HEK293 (cell line): ENCODE measurements around the gene CHST8.

Experiments
- FEZF1 ChIP-seq: fragments of 450-650 bp; formaldehyde crosslinking; IDR thresholded peaks from 2 replicates; pipeline ENCODE4 v1.5.1; 2016; ENCODE audit warnings: missing biosample characterization, missing genetic modification characterization
- GLI4 ChIP-seq: fragments of 450-650 bp; formaldehyde crosslinking; IDR thresholded peaks from 2 replicates; pipeline ENCODE4 v1.5.1; 2016; ENCODE audit warnings: missing biosample characterization, missing genetic modification characterization
- GLIS1 ChIP-seq: fragments of 450-650 bp; formaldehyde crosslinking; IDR thresholded peaks from 2 replicates; pipeline ENCODE4 v1.5.1; 2016; ENCODE audit warnings: missing biosample characterization, missing genetic modification characterization
- KLF10 ChIP-seq: fragments of 450-650 bp; IDR thresholded peaks from 2 replicates; pipeline ENCODE4 v1.5.1; 2018; ENCODE audit warnings: missing biosample characterization, mild to moderate bottlenecking, missing genetic modification characterization
- SCRT2 ChIP-seq: fragments of 450-650 bp; formaldehyde crosslinking; IDR thresholded peaks from 2 replicates; pipeline ENCODE4 v1.5.1; 2016; ENCODE audit warnings: missing biosample characterization, missing genetic modification characterization
- ZBTB8A ChIP-seq: fragments of 450-650 bp; formaldehyde crosslinking; IDR thresholded peaks from 2 replicates; pipeline ENCODE4 v1.5.1; 2016; ENCODE audit warnings: missing biosample characterization, missing genetic modification characterization
- ZFP41 ChIP-seq: fragments of 450-650 bp; formaldehyde crosslinking; IDR thresholded peaks from 2 replicates; pipeline ENCODE4 v1.5.1; 2016; ENCODE audit warnings: missing biosample characterization, missing genetic modification characterization, borderline replicate concordance
- ZIC2 ChIP-seq: fragments of 450-650 bp; formaldehyde crosslinking; IDR thresholded peaks from 2 replicates; pipeline ENCODE4 v1.5.1; 2016; ENCODE audit warnings: missing biosample characterization, missing genetic modification characterization
- ZNF146 ChIP-seq: fragments of 450-650 bp; formaldehyde crosslinking; IDR thresholded peaks from 2 replicates; pipeline ENCODE4 v1.5.1; 2016; ENCODE audit warnings: missing biosample characterization, missing genetic modification characterization
- ZNF157 ChIP-seq: fragments of 450-650 bp; formaldehyde crosslinking; IDR thresholded peaks from 2 replicates; pipeline ENCODE4 v1.5.1; 2016; ENCODE audit warnings: missing biosample characterization, missing genetic modification characterization
- ZNF202 ChIP-seq: fragments of 450-650 bp; formaldehyde crosslinking; IDR thresholded peaks from 2 replicates; pipeline ENCODE4 v1.5.1; 2016; ENCODE audit warnings: missing biosample characterization, missing genetic modification characterization, borderline replicate concordance
- ZNF221 ChIP-seq: fragments of 450-650 bp; formaldehyde crosslinking; IDR thresholded peaks from 2 replicates; pipeline ENCODE4 v1.5.1; 2017; ENCODE audit warnings: missing biosample characterization, missing genetic modification characterization, borderline replicate concordance
- ZNF239 ChIP-seq: fragments of 450-650 bp; formaldehyde crosslinking; IDR thresholded peaks from 2 replicates; pipeline ENCODE4 v1.5.1; 2016; ENCODE audit warnings: missing biosample characterization, missing genetic modification characterization
- ZNF248 ChIP-seq: fragments of 450-650 bp; formaldehyde crosslinking; IDR thresholded peaks from 2 replicates; pipeline ENCODE4 v1.5.1; 2017; ENCODE audit warnings: missing biosample characterization, missing genetic modification characterization
- ZNF37A ChIP-seq: fragments of 450-650 bp; IDR thresholded peaks from 2 replicates; pipeline ENCODE4 v1.5.1; 2018; ENCODE audit warnings: missing biosample characterization, missing genetic modification characterization
- ZNF585B ChIP-seq: fragments of 450-650 bp; formaldehyde crosslinking; IDR thresholded peaks from 2 replicates; pipeline ENCODE4 v1.5.1; 2016; ENCODE audit warnings: missing biosample characterization, missing genetic modification characterization
- ZNF610 ChIP-seq: fragments of 450-650 bp; formaldehyde crosslinking; IDR thresholded peaks from 2 replicates; pipeline ENCODE4 v1.5.1; 2016; ENCODE audit warnings: missing biosample characterization, missing genetic modification characterization, borderline replicate concordance
- ZNF623 ChIP-seq: fragments of 450-650 bp; formaldehyde crosslinking; IDR thresholded peaks from 2 replicates; pipeline ENCODE4 v1.5.1; 2016; ENCODE audit warnings: missing biosample characterization, missing genetic modification characterization
- ZNF645 ChIP-seq: fragments of 450-650 bp; formaldehyde crosslinking; IDR thresholded peaks from 2 replicates; pipeline ENCODE4; 2016; ENCODE audit warnings: missing biosample characterization, missing genetic modification characterization
- ZNF664 ChIP-seq: fragments of 450-650 bp; formaldehyde crosslinking; IDR thresholded peaks from 2 replicates; pipeline ENCODE4 v1.5.1; 2016; ENCODE audit warnings: missing biosample characterization, missing genetic modification characterization
- TF ChIP-seq, protein P1 (sequence below): fragments of 450-650 bp; formaldehyde crosslinking; IDR thresholded peaks from 2 replicates; pipeline ENCODE4 v1.5.1; 2017; ENCODE audit warnings: missing biosample characterization, missing genetic modification characterization
- TF ChIP-seq, protein P2 (sequence below): fragments of 450-650 bp; formaldehyde crosslinking; IDR thresholded peaks from 2 replicates; pipeline ENCODE4 v1.5.1; 2016; ENCODE audit warnings: missing biosample characterization, missing genetic modification characterization, borderline replicate concordance

CHST8 gene

DNA sequence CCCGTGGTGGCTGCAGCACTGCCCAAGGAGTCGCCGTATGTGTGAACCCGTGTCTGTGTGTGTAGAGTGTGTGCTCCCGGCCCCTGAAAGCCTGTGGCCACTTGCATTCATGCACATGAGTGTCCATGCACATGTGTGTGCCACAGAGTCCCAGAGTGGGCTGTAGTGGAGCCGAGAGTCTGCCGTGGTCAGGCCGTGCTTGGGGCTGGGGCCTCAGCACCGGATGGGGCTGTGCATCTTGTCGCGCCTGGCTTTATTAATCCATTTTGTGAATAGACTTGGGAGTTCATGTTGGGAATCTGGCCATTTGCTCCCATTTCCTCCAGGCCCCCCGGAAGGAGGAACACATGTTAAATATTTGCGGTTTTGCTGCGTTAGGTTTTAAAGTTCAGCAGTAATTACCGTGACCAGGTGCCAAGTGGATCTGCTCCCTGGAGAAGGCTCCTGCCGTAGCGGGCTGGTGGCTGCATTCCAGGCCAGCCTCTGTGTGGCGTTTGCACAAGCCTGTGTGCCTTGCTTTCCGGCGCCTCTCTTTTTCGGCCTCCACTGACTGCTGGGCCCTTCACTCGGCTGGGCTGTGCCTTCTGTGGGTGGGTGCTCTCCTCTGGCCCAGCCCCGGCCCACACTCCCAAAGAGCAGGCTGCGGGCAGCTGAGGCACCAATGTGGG is 105.7 kb downstream of the CHST8 start (continued):
- no peak for TF ChIP-seq ZNF585B
- TF ChIP-seq ZNF610 (tag by site-specific recombination) = no peak
- no peak for TF ChIP-seq ZNF157 (tag by site-specific recombination)
- TF ChIP-seq, protein P1, sequence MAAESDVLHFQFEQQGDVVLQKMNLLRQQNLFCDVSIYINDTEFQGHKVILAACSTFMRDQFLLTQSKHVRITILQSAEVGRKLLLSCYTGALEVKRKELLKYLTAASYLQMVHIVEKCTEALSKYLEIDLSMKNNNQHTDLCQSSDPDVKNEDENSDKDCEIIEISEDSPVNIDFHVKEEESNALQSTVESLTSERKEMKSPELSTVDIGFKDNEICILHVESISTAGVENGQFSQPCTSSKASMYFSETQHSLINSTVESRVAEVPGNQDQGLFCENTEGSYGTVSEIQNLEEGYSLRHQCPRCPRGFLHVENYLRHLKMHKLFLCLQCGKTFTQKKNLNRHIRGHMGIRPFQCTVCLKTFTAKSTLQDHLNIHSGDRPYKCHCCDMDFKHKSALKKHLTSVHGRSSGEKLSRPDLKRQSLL (tag by site-specific recombination) = no peak
- no peak for TF ChIP-seq ZNF239
- TF ChIP-seq ZNF146 (tag by site-specific recombination) = no peak
- TF ChIP-seq GLIS1 (tag by site-specific recombination) = peak; percentile 87
- TF ChIP-seq SCRT2 (tag by site-specific recombination) = 0 out of 2 replicates have a peak, but pooled peaks have one; percentile 39
- no peak for TF ChIP-seq FEZF1 (tag by site-specific recombination)
- no peak for TF ChIP-seq ZNF37A (tag by site-specific recombination)
- TF ChIP-seq ZNF248 = no peak
- TF ChIP-seq ZFP41 = no peak
- no peak for TF ChIP-seq ZNF202 (tag by site-specific recombination)
- TF ChIP-seq ZIC2 (tag by site-specific recombination) = 0 out of 2 replicates have a peak, but pooled peaks have one; percentile 42
- no peak for TF ChIP-seq ZNF623 (tag by site-specific recombination)
- TF ChIP-seq ZBTB8A (tag by site-specific recombination) = peak; percentile 40; the same call in 1 of the 2 replicates
- no peak for TF ChIP-seq KLF10
- no peak for TF ChIP-seq ZNF221 (tag by site-specific recombination)
- no peak for TF ChIP-seq ZNF664
- TF ChIP-seq ZNF645 = no peak
- TF ChIP-seq, protein P2, sequence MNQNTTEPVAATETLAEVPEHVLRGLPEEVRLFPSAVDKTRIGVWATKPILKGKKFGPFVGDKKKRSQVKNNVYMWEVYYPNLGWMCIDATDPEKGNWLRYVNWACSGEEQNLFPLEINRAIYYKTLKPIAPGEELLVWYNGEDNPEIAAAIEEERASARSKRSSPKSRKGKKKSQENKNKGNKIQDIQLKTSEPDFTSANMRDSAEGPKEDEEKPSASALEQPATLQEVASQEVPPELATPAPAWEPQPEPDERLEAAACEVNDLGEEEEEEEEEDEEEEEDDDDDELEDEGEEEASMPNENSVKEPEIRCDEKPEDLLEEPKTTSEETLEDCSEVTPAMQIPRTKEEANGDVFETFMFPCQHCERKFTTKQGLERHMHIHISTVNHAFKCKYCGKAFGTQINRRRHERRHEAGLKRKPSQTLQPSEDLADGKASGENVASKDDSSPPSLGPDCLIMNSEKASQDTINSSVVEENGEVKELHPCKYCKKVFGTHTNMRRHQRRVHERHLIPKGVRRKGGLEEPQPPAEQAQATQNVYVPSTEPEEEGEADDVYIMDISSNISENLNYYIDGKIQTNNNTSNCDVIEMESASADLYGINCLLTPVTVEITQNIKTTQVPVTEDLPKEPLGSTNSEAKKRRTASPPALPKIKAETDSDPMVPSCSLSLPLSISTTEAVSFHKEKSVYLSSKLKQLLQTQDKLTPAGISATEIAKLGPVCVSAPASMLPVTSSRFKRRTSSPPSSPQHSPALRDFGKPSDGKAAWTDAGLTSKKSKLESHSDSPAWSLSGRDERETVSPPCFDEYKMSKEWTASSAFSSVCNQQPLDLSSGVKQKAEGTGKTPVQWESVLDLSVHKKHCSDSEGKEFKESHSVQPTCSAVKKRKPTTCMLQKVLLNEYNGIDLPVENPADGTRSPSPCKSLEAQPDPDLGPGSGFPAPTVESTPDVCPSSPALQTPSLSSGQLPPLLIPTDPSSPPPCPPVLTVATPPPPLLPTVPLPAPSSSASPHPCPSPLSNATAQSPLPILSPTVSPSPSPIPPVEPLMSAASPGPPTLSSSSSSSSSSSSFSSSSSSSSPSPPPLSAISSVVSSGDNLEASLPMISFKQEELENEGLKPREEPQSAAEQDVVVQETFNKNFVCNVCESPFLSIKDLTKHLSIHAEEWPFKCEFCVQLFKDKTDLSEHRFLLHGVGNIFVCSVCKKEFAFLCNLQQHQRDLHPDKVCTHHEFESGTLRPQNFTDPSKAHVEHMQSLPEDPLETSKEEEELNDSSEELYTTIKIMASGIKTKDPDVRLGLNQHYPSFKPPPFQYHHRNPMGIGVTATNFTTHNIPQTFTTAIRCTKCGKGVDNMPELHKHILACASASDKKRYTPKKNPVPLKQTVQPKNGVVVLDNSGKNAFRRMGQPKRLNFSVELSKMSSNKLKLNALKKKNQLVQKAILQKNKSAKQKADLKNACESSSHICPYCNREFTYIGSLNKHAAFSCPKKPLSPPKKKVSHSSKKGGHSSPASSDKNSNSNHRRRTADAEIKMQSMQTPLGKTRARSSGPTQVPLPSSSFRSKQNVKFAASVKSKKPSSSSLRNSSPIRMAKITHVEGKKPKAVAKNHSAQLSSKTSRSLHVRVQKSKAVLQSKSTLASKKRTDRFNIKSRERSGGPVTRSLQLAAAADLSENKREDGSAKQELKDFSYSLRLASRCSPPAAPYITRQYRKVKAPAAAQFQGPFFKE = no peak
- no peak for TF ChIP-seq GLI4 (tag by site-specific recombination)
